NT2/D1 (cell line): ENCODE results near the gene PERCC1.

Source experiments
- YY1 ChIP-seq: IDR thresholded peaks from 2 replicates; pipeline ENCODE4 v1.6.1; 2011; ENCODE audit not compliant: insufficient read length, insufficient read depth
- ZNF274 ChIP-seq: IDR thresholded peaks from 2 replicates; pipeline ENCODE4 v1.6.1; 2011; ENCODE audit warnings: mild to moderate bottlenecking, low read depth, low read length

- no peak for TF ChIP-seq YY1
- TF ChIP-seq ZNF274 = no peak
Observed at GRCh38 chr16:1481906-1482835, 51.3 kb downstream of the PERCC1 start.
